LNCAP (cell line): Measurements from ENCODE around the gene PKP3.

Source experiments
- TF ChIP-seq, protein P1 (sequence below): fragments of 450-650 bp; IDR thresholded peaks from 2 replicates; pipeline ENCODE4 v1.5.1; 2017; ENCODE audit warnings: mild to moderate bottlenecking

PKP3 gene, protein sequence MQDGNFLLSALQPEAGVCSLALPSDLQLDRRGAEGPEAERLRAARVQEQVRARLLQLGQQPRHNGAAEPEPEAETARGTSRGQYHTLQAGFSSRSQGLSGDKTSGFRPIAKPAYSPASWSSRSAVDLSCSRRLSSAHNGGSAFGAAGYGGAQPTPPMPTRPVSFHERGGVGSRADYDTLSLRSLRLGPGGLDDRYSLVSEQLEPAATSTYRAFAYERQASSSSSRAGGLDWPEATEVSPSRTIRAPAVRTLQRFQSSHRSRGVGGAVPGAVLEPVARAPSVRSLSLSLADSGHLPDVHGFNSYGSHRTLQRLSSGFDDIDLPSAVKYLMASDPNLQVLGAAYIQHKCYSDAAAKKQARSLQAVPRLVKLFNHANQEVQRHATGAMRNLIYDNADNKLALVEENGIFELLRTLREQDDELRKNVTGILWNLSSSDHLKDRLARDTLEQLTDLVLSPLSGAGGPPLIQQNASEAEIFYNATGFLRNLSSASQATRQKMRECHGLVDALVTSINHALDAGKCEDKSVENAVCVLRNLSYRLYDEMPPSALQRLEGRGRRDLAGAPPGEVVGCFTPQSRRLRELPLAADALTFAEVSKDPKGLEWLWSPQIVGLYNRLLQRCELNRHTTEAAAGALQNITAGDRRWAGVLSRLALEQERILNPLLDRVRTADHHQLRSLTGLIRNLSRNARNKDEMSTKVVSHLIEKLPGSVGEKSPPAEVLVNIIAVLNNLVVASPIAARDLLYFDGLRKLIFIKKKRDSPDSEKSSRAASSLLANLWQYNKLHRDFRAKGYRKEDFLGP

DNA sequence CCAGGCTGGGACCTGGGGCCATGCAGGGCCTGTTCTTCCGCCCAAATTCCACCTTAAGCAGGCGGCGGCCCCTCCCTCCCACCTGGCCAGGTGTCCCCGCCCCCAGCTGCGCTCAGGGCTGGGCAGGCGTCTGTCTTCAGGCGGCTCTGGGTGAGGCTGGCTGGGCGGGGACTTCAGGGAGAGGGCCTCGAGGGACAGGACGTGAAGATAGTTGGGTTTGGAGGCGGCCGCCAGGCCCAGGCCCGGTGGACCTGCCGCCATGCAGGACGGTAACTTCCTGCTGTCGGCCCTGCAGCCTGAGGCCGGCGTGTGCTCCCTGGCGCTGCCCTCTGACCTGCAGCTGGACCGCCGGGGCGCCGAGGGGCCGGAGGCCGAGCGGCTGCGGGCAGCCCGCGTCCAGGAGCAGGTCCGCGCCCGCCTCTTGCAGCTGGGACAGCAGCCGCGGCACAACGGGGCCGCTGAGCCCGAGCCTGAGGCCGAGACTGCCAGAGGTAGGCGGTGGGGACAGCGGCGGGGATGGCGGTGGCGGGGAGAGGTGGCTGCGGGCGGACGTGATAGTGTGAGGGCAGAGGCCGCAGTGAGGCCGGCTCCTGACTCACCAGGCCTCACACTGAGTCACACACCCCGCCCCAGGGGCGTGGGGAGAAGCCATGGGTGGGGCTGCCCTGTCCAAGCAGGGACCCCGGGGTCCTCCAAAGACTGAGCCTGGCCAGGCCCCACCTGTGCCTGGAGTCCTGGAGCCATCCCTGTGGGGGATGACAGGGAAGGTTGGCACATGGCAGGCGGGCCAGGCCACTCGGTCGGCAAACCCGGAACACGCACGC is at the start of gene PKP3:
Gene PKP3 (plus strand): TSS at position 176 of the 824 bp plus-strand sequence. CDS start 84 bp downstream, at position 260.
- TF ChIP-seq, protein P1, sequence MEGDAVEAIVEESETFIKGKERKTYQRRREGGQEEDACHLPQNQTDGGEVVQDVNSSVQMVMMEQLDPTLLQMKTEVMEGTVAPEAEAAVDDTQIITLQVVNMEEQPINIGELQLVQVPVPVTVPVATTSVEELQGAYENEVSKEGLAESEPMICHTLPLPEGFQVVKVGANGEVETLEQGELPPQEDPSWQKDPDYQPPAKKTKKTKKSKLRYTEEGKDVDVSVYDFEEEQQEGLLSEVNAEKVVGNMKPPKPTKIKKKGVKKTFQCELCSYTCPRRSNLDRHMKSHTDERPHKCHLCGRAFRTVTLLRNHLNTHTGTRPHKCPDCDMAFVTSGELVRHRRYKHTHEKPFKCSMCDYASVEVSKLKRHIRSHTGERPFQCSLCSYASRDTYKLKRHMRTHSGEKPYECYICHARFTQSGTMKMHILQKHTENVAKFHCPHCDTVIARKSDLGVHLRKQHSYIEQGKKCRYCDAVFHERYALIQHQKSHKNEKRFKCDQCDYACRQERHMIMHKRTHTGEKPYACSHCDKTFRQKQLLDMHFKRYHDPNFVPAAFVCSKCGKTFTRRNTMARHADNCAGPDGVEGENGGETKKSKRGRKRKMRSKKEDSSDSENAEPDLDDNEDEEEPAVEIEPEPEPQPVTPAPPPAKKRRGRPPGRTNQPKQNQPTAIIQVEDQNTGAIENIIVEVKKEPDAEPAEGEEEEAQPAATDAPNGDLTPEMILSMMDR, result no peak

DNA sequence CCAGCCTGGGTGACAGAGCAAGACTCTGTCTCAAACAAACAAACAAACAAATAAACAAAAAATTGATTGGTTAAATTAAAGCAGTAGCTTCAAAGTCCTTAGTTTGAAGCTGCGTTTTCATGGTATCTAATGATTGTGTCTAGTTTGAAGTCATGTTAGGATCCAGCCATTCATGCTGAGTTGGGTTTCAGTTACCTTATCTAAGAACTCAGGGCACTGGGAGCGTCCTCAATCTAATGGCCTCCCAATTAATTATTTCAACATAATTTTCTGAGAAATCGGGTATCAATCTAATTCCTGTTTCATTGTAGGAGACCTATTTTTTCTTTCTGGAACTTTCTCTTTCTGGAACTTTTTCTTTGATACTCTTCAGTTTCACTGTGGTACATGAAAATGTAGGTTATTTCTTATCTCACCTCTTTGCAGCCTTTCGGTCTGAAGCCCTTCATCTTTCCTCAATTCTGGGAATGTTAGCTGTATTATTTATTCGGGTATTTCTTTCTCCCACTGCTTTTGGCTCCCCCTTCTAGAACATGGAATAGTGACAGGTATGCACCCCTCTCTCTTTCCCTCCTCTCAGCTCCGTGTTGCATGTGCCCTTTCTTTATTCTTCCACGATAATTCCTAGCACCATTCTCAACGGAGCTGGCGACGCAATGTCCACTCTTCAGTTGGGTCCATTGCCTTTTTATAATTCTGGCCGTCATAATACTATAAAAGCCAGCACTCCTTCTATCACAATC is 49.0 kb upstream of the PKP3 start:
- TF ChIP-seq, protein P1, result no peak

DNA sequence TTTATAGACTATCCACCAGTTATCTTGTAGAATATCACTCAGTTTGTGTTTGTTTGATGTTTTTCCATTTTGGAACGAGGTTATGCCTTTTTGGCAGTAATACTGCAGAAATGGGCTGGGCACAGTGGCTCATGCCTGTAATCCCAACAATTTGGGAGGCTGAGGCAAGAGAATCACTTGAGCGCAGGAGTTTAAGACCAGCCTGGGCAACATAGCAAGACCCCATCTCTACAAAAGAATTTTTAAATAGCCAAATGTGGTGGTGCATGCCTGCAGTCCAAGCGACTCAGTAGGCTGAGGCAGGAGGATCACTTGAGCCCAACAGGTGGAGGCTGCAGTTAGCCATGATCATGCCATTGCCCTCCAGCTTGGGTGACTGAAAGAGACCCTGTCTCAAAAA is 47.5 kb upstream of the PKP3 start:
- TF ChIP-seq, protein P1, result no peak

DNA sequence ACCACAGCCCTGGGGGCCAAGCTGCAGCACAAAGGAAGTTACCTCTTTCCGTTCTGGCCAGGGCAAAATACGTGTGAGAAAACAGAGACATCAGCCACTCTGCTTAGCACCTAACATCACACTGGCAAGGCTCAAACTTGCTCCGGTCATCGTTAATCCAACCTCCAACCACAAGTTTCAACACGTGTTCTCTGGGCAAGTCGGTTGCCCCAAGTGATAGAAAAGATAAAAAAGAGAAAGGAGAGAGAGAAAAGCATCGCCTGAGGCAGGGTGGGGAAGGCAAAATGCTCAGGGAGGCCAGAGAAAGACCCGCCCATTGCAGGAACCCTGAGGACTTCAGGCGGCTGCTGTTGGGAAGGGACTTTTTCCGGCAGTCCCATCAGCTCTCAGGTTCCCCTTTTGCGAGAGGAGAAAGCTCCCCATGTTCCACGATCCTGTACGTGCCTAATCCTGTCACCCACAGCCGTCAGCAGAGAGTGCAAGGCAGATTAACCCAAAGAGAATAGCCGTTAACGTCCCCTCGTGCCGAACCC is 43.2 kb upstream of the PKP3 start:
- TF ChIP-seq, protein P1, result no peak

DNA sequence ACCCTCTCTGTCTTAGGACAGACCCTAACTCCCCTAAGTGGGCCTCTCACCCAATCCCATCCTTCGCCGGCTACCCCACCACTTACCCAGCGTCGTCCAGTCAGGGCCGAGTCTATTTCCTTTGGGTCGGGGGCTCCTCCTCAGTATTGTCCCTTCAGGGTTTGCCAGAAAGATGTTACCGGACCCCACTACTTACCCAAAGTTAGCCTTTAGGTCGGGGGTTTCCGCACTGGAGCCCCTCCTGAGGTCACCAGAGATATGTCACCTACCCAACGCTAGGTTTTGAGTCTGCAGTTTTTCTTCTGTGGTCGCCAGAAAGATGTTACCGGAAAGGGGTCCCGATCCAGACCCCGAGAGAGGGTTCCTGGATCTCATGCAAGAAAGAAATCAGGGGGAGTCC is 42.6 kb upstream of the PKP3 start:
- TF ChIP-seq, protein P1, result no peak

DNA sequence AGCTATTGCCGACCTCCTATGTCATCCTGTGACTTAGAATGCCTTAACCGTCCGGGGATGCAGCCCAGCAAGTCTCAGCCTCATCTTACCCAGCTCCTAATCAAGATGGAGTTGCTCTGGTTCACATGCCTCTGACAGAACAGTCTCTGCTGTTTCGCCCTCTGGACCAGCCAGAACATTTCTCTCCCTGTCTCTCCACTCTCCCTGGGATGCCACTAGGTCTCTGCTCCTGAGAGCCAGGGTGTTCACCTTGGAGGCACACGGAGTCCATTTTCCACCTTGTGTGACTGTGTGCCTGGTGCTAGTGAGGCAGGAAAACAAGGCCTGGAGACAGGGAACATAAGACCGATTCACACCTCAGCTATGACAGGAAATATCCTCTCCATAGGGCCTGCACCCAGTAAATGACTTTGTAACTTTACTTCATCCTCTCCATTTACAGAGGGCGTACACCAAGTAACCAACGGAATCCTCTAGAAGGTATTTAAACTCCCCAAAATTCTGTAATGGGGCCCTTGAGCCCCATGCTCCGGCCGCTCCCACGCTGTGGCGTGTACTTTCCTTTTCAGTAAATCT is 41.5 kb upstream of the PKP3 start:
- TF ChIP-seq, protein P1, result no peak
